Astrocyte (in vitro differentiated cells and primary cell): ENCODE results near the gene LIME1. TPM values are rescaled to one million over a fixed set of nuclear protein-coding genes. Genes with fewer than 3 reads are reported as not detected.

ENCODE experiments used
- DNase-seq: peaks from one replicate; pipeline ENCODE4 v3.0.0-alpha.2; 2010; ENCODE audit warnings: low read depth
- FAIRE-seq: peaks from 2 replicates; lab custom pipeline; 2011; peaks lifted over from hg19 to GRCh38; lab: Jason Lieb, UNC
- H2AFZ ChIP-seq: 2 replicates; pipeline ENCODE4 v1.6.0; 2012; ENCODE audit warnings: low read depth, low read length, inconsistent platforms
- H3K27ac ChIP-seq: 2 replicates; pipeline ENCODE4 v1.5.1; 2011; ENCODE audit warnings: low read depth, low read length, inconsistent platforms
- H3K27me3 ChIP-seq: 2 replicates; pipeline ENCODE4 v1.6.0; 2011; ENCODE audit warnings: low read length, inconsistent platforms; ENCODE audit not compliant: insufficient read depth
- H3K36me3 ChIP-seq: 2 replicates; pipeline ENCODE4 v1.5.1; 2011; ENCODE audit warnings: low read length, inconsistent platforms; ENCODE audit not compliant: insufficient read depth
- H3K4me1 ChIP-seq: 2 replicates; pipeline ENCODE4 v1.5.1; 2011; ENCODE audit warnings: low read length, inconsistent platforms; ENCODE audit not compliant: insufficient read depth
- H3K4me2 ChIP-seq: 2 replicates; pipeline ENCODE4 v1.6.0; 2012; ENCODE audit warnings: low read length, inconsistent platforms
- H3K4me3 ChIP-seq: 2 replicates; pipeline ENCODE4 v1.5.1; 2011; ENCODE audit warnings: low read depth, mild to moderate bottlenecking, low read length, inconsistent platforms; ENCODE audit not compliant: insufficient read depth
- H3K79me2 ChIP-seq: 2 replicates; pipeline ENCODE4 v1.6.0; 2012; ENCODE audit warnings: mild to moderate bottlenecking, low read length, inconsistent platforms; ENCODE audit not compliant: insufficient read depth
- H3K9ac ChIP-seq: 2 replicates; pipeline ENCODE4 v1.6.0; 2012; ENCODE audit warnings: mild to moderate bottlenecking, low read length, inconsistent platforms
- H3K9me3 ChIP-seq: 2 replicates; pipeline ENCODE4 v1.5.1; 2012; ENCODE audit warnings: low read depth, mild to moderate bottlenecking, low read length, inconsistent platforms; ENCODE audit not compliant: insufficient read depth
- H4K20me1 ChIP-seq: 2 replicates; pipeline ENCODE4 v1.6.0; 2012; ENCODE audit warnings: low read length, inconsistent platforms; ENCODE audit not compliant: insufficient read depth
- H3K27ac Mint-ChIP-seq: one replicate; pipeline ENCODE4 v1.8.0; 2021; ENCODE audit warnings: mild to moderate bottlenecking, mixed read lengths; ENCODE audit not compliant: unreplicated experiment
- H3K27me3 Mint-ChIP-seq: one replicate; pipeline ENCODE4 v1.8.0; 2021; ENCODE audit warnings: low read depth, mixed read lengths; ENCODE audit not compliant: unreplicated experiment
- H3K36me3 Mint-ChIP-seq: one replicate; pipeline ENCODE4 v1.8.0; 2021; ENCODE audit warnings: low read depth, mixed read lengths; ENCODE audit not compliant: unreplicated experiment
- H3K4me1 Mint-ChIP-seq: one replicate; pipeline ENCODE4 v1.8.0; 2021; ENCODE audit warnings: low read depth, mixed read lengths; ENCODE audit not compliant: unreplicated experiment
- H3K4me3 Mint-ChIP-seq: one replicate; pipeline ENCODE4 v1.8.0; 2021; ENCODE audit warnings: mild to moderate bottlenecking, moderate library complexity, mixed read lengths; ENCODE audit not compliant: unreplicated experiment
- H3K9me3 Mint-ChIP-seq: one replicate; pipeline ENCODE4 v1.8.0; 2021; ENCODE audit warnings: mild to moderate bottlenecking, mixed read lengths; ENCODE audit not compliant: unreplicated experiment
- CTCF ChIP-seq: IDR thresholded peaks from 2 replicates; pipeline ENCODE4 v1.5.1; 2011; ENCODE audit warnings: low read depth, mild to moderate bottlenecking, inconsistent platforms, low read length, moderate library complexity; ENCODE audit not compliant: insufficient read depth
- EZH2 ChIP-seq: IDR thresholded peaks from 2 replicates; pipeline ENCODE4 v1.6.1; 2012; ENCODE audit warnings: mild to moderate bottlenecking, low read length, inconsistent platforms; ENCODE audit not compliant: insufficient read depth
- total RNA-seq: library from RNA; stranded (reverse); gene quantifications from 2 replicates; pipeline ENCODE4 v1.2.1, GENCODE V29; 2021

Gene LIME1
- total RNA-seq, 1 donor from 2014 or later, result 7.6 TPM

- Mint-ChIP-seq H3K27me3 (no peaks in the 10 kb centered on the region), H3K4me3 (no peak overlapping the region), H3K27ac (no peak overlapping the region), H3K36me3 (no peaks in the 10 kb centered on the region), H3K9me3 (no peaks in the 10 kb centered on the region), H3K4me1 (peaks cover 6% of the 10 kb centered on the region)
- peaks cover 13% of the 10 kb centered on the region for H4K20me1 ChIP-seq
- H3K4me2 ChIP-seq, result no peak overlapping the region
- H3K27me3 ChIP-seq, result no peaks in the 10 kb centered on the region
- no peaks in the 10 kb centered on the region for H3K36me3 ChIP-seq
- H3K4me1 ChIP-seq, result peaks cover 6% of the 10 kb centered on the region
- peaks cover 2% of the 10 kb centered on the region for H3K79me2 ChIP-seq
- no peak for TF ChIP-seq CTCF
- no peak for TF ChIP-seq EZH2
- no peak overlapping the region for H3K4me3 ChIP-seq
- DNase-seq (no peak), FAIRE-seq (no peak)
- H3K9me3 ChIP-seq, result no peaks in the 10 kb centered on the region
- H3K9ac ChIP-seq, result no peak overlapping the region
- no peak overlapping the region for H3K27ac ChIP-seq
- no peak overlapping the region for H2AFZ ChIP-seq
Measured at GRCh38 chr20:63781181-63781580, 44.7 kb downstream of the LIME1 start.

GRCh38 chr20:63782051-63782471 lies 45.6 kb downstream of the LIME1 start:
- TF ChIP-seq CTCF (no peak), EZH2 (no peak)
- Histone ChIP-seq H2AFZ (no peak overlapping the region), H3K79me2 (peaks cover 2% of the 10 kb centered on the region), H4K20me1 (peaks cover 17% of the 10 kb centered on the region), H3K27ac (no peak overlapping the region), H3K4me1 (peaks cover 6% of the 10 kb centered on the region), H3K27me3 (no peaks in the 10 kb centered on the region), H3K9ac (no peak overlapping the region), H3K36me3 (no peaks in the 10 kb centered on the region), H3K4me3 (no peak overlapping the region), H3K4me2 (no peak overlapping the region), H3K9me3 (no peaks in the 10 kb centered on the region)
- FAIRE-seq, result no peak
- peaks cover 6% of the 10 kb centered on the region for H3K4me1 Mint-ChIP-seq
- no peaks in the 10 kb centered on the region for H3K27me3 Mint-ChIP-seq
- no peak for DNase-seq
- peaks cover 3% of the 10 kb centered on the region for H3K36me3 Mint-ChIP-seq
- H3K4me3 Mint-ChIP-seq, result no peak overlapping the region
- no peak overlapping the region for H3K27ac Mint-ChIP-seq
- H3K9me3 Mint-ChIP-seq, result no peaks in the 10 kb centered on the region

GRCh38 chr20:63782521-63782971 lies 46.1 kb downstream of the LIME1 start:
- peaks cover 6% of the 10 kb centered on the region for H3K4me1 Mint-ChIP-seq
- no peak overlapping the region for H3K27ac ChIP-seq
- H4K20me1 ChIP-seq, result peaks cover 16% of the 10 kb centered on the region
- H3K79me2 ChIP-seq, result peaks cover 2% of the 10 kb centered on the region
- H3K27me3 ChIP-seq, result no peaks in the 10 kb centered on the region
- H3K9ac ChIP-seq, result no peak overlapping the region
- H3K36me3 ChIP-seq, result peaks cover 2% of the 10 kb centered on the region
- no peak overlapping the region for H3K4me3 Mint-ChIP-seq
- H3K36me3 Mint-ChIP-seq, result peaks cover 3% of the 10 kb centered on the region
- no peaks in the 10 kb centered on the region for H3K9me3 ChIP-seq
- no peaks in the 10 kb centered on the region for H3K9me3 Mint-ChIP-seq
- H2AFZ ChIP-seq, result no peak overlapping the region
- H3K27ac Mint-ChIP-seq, result no peak overlapping the region
- peaks cover 6% of the 10 kb centered on the region for H3K4me1 ChIP-seq
- no peaks in the 10 kb centered on the region for H3K27me3 Mint-ChIP-seq
- no peak overlapping the region for H3K4me2 ChIP-seq
- DNase-seq, result no peak
- H3K4me3 ChIP-seq, result no peak overlapping the region
- FAIRE-seq, result no peak
- no peak for TF ChIP-seq EZH2
- TF ChIP-seq CTCF, result no peak
